Myocyte (in vitro differentiated cells): ENCODE results near the gene GLIPR1. TPM values are rescaled to one million over a fixed set of nuclear protein-coding genes. Genes with fewer than 3 reads are reported as not detected.

ENCODE experiments used
- total RNA-seq: library from RNA; depleted of rRNA; stranded (reverse); fragments of >200 nt; gene quantifications from 2 replicates; pipeline ENCODE4 v1.2.3, GENCODE V29; 2014

GLIPR1 gene
- total RNA-seq, 1 donor from 2014 or later: 15.9 TPM

Other genes with a start within 250 kb of the GLIPR1 start
- gene CAPS2, start 150.4 kb upstream of the GLIPR1 start, total RNA-seq: 10.1 and 14.0 TPM in 2 replicates
- gene GLIPR1L1, start 146.1 kb upstream of the GLIPR1 start, total RNA-seq: not detected in 2 replicates
- gene GLIPR1L2, start 89.7 kb upstream of the GLIPR1 start, total RNA-seq: 0.21 and 0.91 TPM in 2 replicates
- 35.6 and 44.3 TPM in 2 replicates for gene KRR1, start 30.9 kb downstream of the GLIPR1 start, total RNA-seq